NCI-H2171 treated with DMSO at 0.1 percent for 48 hours (cell line): ENCODE results near the gene ZNF580.

Source experiments
- DNase-seq: peaks from one replicate; lab custom pipeline; 2025; lab: John Stamatoyannopoulos, UW

ZNF580 gene

GRCh38 chr19:55691561-55692481, 51.0 kb downstream of the ZNF580 start:
- DNase-seq: no peak

- no peak for DNase-seq
These were observed 51.9 kb downstream of the ZNF580 start for GRCh38 chr19:55692681-55693081.
